HepG2 (cell line): ENCODE measurements around the gene ANKRD11. TPM values are rescaled to one million over a fixed set of nuclear protein-coding genes. Genes with fewer than 3 reads are reported as not detected.

Experiments used
- ATF6 ChIP-seq: sonication (generic); formaldehyde crosslinking; conservative IDR thresholded peaks from 2 replicates; pipeline ENCODE4 v1.4.0; 2020; ENCODE audit warnings: missing genetic modification reagents
- HOXA3 ChIP-seq: sonication (generic); formaldehyde crosslinking; IDR thresholded peaks from 2 replicates; pipeline ENCODE4 v1.5.0; 2020; ENCODE audit warnings: missing genetic modification reagents
- HOXA5 ChIP-seq: sonication (generic); formaldehyde crosslinking; IDR thresholded peaks from 2 replicates; pipeline ENCODE4 v1.4.0; 2020; ENCODE audit warnings: missing genetic modification reagents
- JARID2 ChIP-seq: sonication (generic); formaldehyde crosslinking; IDR thresholded peaks from 2 replicates; pipeline ENCODE4 v1.8.1; 2023; ENCODE audit warnings: missing genetic modification reagents, inconsistent platforms; ENCODE audit not compliant: insufficient replicate concordance
- MZF1 ChIP-seq: sonication (generic); formaldehyde crosslinking; IDR thresholded peaks from 2 replicates; pipeline ENCODE4 v1.8.1; 2023; ENCODE audit warnings: mild to moderate bottlenecking, missing genetic modification reagents, borderline replicate concordance
- NCOA1 ChIP-seq: sonication (generic); formaldehyde crosslinking; IDR thresholded peaks from 2 replicates; pipeline ENCODE4 v1.9.0; 2021; ENCODE audit warnings: missing genetic modification reagents
- NPAS2 ChIP-seq: sonication (generic); formaldehyde crosslinking; IDR thresholded peaks from 2 replicates; pipeline ENCODE4 v1.8.0; 2022; ENCODE audit warnings: mild to moderate bottlenecking, missing genetic modification reagents, borderline replicate concordance
- RARG ChIP-seq: sonication (generic); formaldehyde crosslinking; IDR thresholded peaks from 2 replicates; pipeline ENCODE4 v1.4.0; 2020; ENCODE audit warnings: low read depth, mild to moderate bottlenecking, missing genetic modification reagents
- RCOR2 ChIP-seq: IDR thresholded peaks from 2 replicates; pipeline ENCODE4 v1.6.1; 2016; ENCODE audit warnings: missing biosample characterization, missing genetic modification reagents
- SMARCE1 ChIP-seq: fragments of 450-650 bp; IDR thresholded peaks from 2 replicates; pipeline ENCODE4 v1.6.1; 2017; ENCODE audit warnings: borderline replicate concordance
- SNAPC4 ChIP-seq: sonication (generic); formaldehyde crosslinking; IDR thresholded peaks from 2 replicates; pipeline ENCODE4 v1.4.0; 2020; ENCODE audit warnings: mild to moderate bottlenecking, missing genetic modification reagents
- TOPORS ChIP-seq: sonication (generic); formaldehyde crosslinking; IDR thresholded peaks from 2 replicates; pipeline ENCODE4 v1.8.0; 2023; ENCODE audit warnings: mild to moderate bottlenecking, missing genetic modification reagents
- ZC3H13 ChIP-seq: sonication (generic); formaldehyde crosslinking; IDR thresholded peaks from 2 replicates; pipeline ENCODE4 v1.8.1; 2023; ENCODE audit warnings: mild to moderate bottlenecking, missing genetic modification reagents, moderate library complexity
- ZMYM3 ChIP-seq: sonication (generic); formaldehyde crosslinking; IDR thresholded peaks from 2 replicates; pipeline ENCODE4 v1.5.1; 2020; ENCODE audit warnings: mild to moderate bottlenecking, missing genetic modification reagents
- ZNF232 ChIP-seq: sonication (generic); formaldehyde crosslinking; IDR thresholded peaks from 2 replicates; pipeline ENCODE4 v1.4.0; 2020; ENCODE audit warnings: missing genetic modification reagents, borderline replicate concordance
- ZNF441 ChIP-seq: sonication (generic); formaldehyde crosslinking; IDR thresholded peaks from 2 replicates; pipeline ENCODE4 v1.7.0; 2021; ENCODE audit warnings: missing genetic modification reagents, borderline replicate concordance
- ZNF501 ChIP-seq: sonication (generic); formaldehyde crosslinking; IDR thresholded peaks from 2 replicates; pipeline ENCODE4 v1.5.1; 2020; ENCODE audit warnings: mild to moderate bottlenecking, moderate library complexity, missing genetic modification reagents
- ZNF552 ChIP-seq: sonication (generic); formaldehyde crosslinking; IDR thresholded peaks from 2 replicates; pipeline ENCODE4 v1.9.0; 2022; ENCODE audit warnings: missing genetic modification reagents, mild to moderate bottlenecking, borderline replicate concordance
- ZNF557 ChIP-seq: sonication (generic); formaldehyde crosslinking; IDR thresholded peaks from 2 replicates; pipeline ENCODE4 v1.4.0; 2020; ENCODE audit warnings: missing genetic modification reagents
- ZNF598 ChIP-seq: sonication (generic); formaldehyde crosslinking; IDR thresholded peaks from 2 replicates; pipeline ENCODE4 v1.5.1; 2020; ENCODE audit warnings: mild to moderate bottlenecking, missing genetic modification reagents, borderline replicate concordance
- ZSCAN5A ChIP-seq: sonication (generic); formaldehyde crosslinking; IDR thresholded peaks from 2 replicates; pipeline ENCODE4 v1.8.0; 2022; ENCODE audit warnings: mild to moderate bottlenecking, missing genetic modification reagents, borderline replicate concordance
- polyA plus RNA-seq, 8 experiments: library from polyadenylated mRNA; depleted of rRNA in 3 of 8; stranded (reverse) in 7 of 8; unstranded in 1 of 8; fragments of >200 nt; fragmentation: Illumina TruSeq in 4 of 8; extraction: Trizol in 4 of 8; gene quantifications; 2 replicates each; pipeline versions ENCODE4 v1.2.1 to v1.2.3, GENCODE V29; 2011 to 2016; ENCODE audit warnings: low read depth in 4 of 8, missing spikeins in 1 of 8, mixed read lengths in 1 of 8; ENCODE audit not compliant: insufficient read depth in 1 of 8
- total RNA-seq, 5 experiments: library from RNA; depleted of rRNA; stranded (reverse); fragments of >200 nt; fragmentation: Illumina TruSeq; extraction: Trizol; gene quantifications; 2 replicates each; pipeline ENCODE4 v1.2.3, GENCODE V29; 2016; ENCODE audit warnings: low read depth in 1 of 5

ANKRD11 gene
- total and polyA plus RNA-seq, 2 of the 13 experiments (the other 11 are each of a cell fraction or from before 2014, with no cell fraction given), result 21.4 to 38.4 TPM

DNA sequence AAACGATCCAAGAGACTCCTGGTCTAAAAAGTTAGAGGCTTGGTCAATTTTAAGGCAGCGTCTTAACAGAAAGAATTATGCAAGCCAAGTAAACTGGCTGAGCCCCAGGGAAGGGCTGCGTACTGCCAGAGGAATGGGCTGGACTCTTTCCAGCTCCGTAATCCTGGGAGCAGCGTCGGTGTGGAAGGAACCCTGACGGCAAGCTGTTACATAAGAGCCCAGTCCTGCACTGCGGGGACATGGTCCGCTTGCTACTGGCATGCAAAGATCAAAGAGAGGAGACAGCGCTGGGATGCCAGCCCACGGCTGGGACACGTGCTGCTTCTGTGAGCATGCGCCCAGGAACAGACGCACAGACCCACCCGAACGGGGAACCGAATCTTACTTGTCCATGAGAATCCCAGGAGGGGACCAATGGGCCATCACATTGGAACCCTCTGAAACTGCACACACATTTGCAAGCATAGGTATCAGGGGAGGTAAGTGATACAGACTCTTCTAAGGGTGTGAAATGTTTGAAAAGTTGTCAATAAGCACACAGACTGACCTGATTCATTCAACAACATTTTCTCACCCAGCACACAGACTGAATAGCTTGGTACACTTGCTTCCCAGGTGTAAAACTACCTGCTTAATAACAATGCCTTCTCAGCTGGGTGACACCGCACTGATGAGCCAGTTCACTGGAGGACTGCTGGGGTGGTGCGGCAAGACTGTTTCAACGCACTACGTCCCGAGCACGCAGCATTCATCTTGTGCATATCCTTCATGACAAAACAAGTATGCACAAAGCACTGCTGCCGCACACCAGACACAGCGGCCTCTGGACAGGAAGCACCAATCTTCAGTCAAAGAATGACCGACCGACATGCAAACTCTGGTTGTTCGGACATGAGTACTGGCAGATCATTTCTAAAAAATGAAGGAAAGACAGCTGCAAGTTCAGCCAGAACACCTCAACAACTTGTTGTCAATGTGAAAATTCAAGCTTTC lies 94.9 kb downstream of the ANKRD11 start (continued):
- TF ChIP-seq SNAPC4 (CRISPR knock-in tag), result no peak
- TF ChIP-seq ZNF441 (CRISPR knock-in tag), result peak; percentile 94; the same call in 1 of the 2 replicates
- peak; percentile 97 for TF ChIP-seq MZF1 (CRISPR knock-in tag)
- peak; percentile 86; the same call in 1 of the 2 replicates for TF ChIP-seq ZSCAN5A (CRISPR knock-in tag)
- TF ChIP-seq RCOR2, result peak; percentile 96
- 0 out of 2 replicates have a peak, but pooled peaks have one; percentile 64 for TF ChIP-seq ATF6 (CRISPR knock-in tag)
- TF ChIP-seq ZNF598, result peak; percentile 96; the same call in 1 of the 2 replicates
- no peak for TF ChIP-seq RARG (CRISPR knock-in tag)
- TF ChIP-seq TOPORS (CRISPR knock-in tag), result peak; percentile 97; the same call in 1 of the 2 replicates
- peak; percentile 97 for TF ChIP-seq ZNF552
- TF ChIP-seq HOXA5 (CRISPR knock-in tag), result peak; percentile 92
- 0 out of 2 replicates have a peak, but pooled peaks have one; percentile 55 for TF ChIP-seq NCOA1
- TF ChIP-seq ZNF557, result no peak; the same call in none of the 2 replicates
- peak; percentile 93 for TF ChIP-seq ZNF232
- peak; percentile 98 for TF ChIP-seq HOXA3 (CRISPR knock-in tag)
- TF ChIP-seq JARID2 (CRISPR knock-in tag), result no peak
- peak; percentile 95 for TF ChIP-seq ZNF501 (CRISPR knock-in tag)
- no peak for TF ChIP-seq SMARCE1
- TF ChIP-seq ZC3H13 (CRISPR knock-in tag), result peak; percentile 66
- peak; percentile 90 for TF ChIP-seq ZMYM3 (CRISPR knock-in tag)
- peak; percentile 95 for TF ChIP-seq NPAS2 (CRISPR knock-in tag)
